Neuron (in vitro differentiated cells): ENCODE results near the gene SECTM1.
"Not testable (repeated sequence)": the region's sequence is repeated elsewhere in the genome, so short reads cannot be mapped to it uniquely, and the experiment has no call there.

ENCODE experiments used
- H2AFZ ChIP-seq: one replicate; pipeline ENCODE4 v1.6.1; 2013; ENCODE audit warnings: low read depth, mild to moderate bottlenecking, inconsistent platforms, low read length, moderate library complexity
- H3K27me3 ChIP-seq: one replicate; pipeline ENCODE4 v1.6.1; 2013; ENCODE audit warnings: low read length; ENCODE audit not compliant: insufficient read depth
- H3K36me3 ChIP-seq: one replicate; pipeline ENCODE4 v1.6.1; 2013; ENCODE audit warnings: low read length; ENCODE audit not compliant: insufficient read depth
- H3K4me1 ChIP-seq: one replicate; pipeline ENCODE4 v1.6.1; 2013; ENCODE audit warnings: low read length; ENCODE audit not compliant: insufficient read depth
- H3K4me3 ChIP-seq: 2 replicates; pipeline ENCODE4 v1.5.1; 2013; ENCODE audit warnings: mild to moderate bottlenecking, low read length, moderate library complexity
- H3K9me3 ChIP-seq: one replicate; pipeline ENCODE4 v1.6.1; 2013; ENCODE audit warnings: low read length

Gene SECTM1

GRCh38 chr17:82333279-82334171 lies at the start of gene SECTM1:
SECTM1 (minus strand) TSS chr17:82333766; CDS start chr17:82327240, 6,526 bp downstream.
- H2AFZ ChIP-seq = no peak within 1 kb of the TSS
- H3K9me3 ChIP-seq = peaks cover 10% of the 10 kb centered on the region
- peaks cover 19% of the 10 kb centered on the region for H3K4me1 ChIP-seq
- H3K27me3 ChIP-seq = peaks cover 73% of the 10 kb centered on the region
- no peak within 1 kb of the TSS for H3K4me3 ChIP-seq
- no peaks in the 10 kb centered on the region for H3K36me3 ChIP-seq

- Histone ChIP-seq H3K36me3 (no peaks in the 10 kb centered on the region), H3K4me1 (peaks cover 23% of the 10 kb centered on the region), H2AFZ (no peak overlapping the region), H3K9me3 (no peaks in the 10 kb centered on the region), H3K4me3 (no peak overlapping the region), H3K27me3 (no peaks in the 10 kb centered on the region)
Measured at GRCh38 chr17:82382933-82383255, 49.3 kb upstream of the SECTM1 start.

- not testable (repeated sequence) for H2AFZ ChIP-seq, H3K27me3 ChIP-seq, H3K36me3 ChIP-seq, H3K4me3 ChIP-seq, H3K9me3 ChIP-seq
- peaks cover 23% of the 10 kb centered on the region for H3K4me1 ChIP-seq
Measured at GRCh38 chr17:82382220-82382932, 48.8 kb upstream of the SECTM1 start.

DNA sequence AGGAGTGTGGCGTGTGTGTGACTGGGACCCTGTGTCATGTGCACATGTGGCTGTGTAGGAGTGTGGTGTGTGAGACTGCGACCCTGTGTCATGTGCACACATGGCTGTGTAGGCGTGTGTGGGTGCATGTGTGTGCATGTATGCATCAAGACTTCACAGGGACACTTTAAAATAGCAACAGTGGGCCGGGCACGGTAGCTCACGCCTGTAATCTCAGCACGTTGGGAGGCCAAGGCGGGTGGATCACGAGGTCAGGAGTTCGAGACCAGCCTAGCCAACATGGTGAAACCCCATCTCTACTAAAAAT lies 48.1 kb upstream of the SECTM1 start:
- not testable (repeated sequence) for H3K36me3 ChIP-seq, H3K27me3 ChIP-seq
- peaks cover 23% of the 10 kb centered on the region for H3K4me1 ChIP-seq

DNA sequence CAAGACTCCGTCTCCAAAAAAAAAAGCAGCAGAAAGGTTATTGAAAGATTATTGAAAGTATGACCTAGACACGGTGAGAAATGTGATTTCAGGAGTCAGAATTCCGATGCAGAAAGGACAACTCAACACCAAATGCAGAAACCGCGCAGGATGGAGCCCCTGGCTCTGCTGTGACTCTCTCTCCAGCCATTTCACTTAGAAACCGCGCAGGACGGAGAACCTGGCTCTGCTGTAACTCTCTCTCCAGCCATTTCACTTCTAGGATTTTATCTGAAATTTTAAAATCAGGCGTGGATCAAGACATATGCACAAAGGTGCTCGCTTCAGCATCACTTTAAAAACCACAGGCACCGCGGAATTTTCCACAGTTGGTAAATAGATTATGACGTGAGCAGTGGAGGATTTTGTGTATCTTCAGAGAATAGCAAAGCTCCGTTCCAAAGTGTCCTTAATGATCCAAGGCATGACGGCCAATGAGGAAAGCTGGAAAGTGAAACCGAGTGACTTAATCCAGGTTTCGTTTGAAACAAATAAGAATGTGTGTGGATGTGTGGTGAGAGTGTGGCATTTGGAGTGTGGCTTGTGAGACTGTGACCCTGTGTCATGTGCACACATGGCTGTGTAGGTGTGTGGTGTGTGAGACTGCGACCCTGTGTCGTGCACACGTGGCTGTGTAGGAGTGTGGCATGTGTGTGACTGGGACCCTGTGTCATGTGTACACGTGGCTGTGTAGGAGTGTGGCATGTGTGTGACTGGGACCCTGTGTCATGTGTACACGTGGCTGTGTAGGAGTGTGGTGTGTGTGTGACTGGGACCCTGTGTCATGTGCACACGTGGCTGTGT lies 47.5 kb upstream of the SECTM1 start:
- H2AFZ ChIP-seq = no peak overlapping the region
- no peaks in the 10 kb centered on the region for H3K27me3 ChIP-seq
- no peaks in the 10 kb centered on the region for H3K36me3 ChIP-seq
- H3K9me3 ChIP-seq = peaks cover under 1% of the 10 kb centered on the region
- H3K4me1 ChIP-seq = peaks cover 23% of the 10 kb centered on the region
- no peak overlapping the region for H3K4me3 ChIP-seq

More for the DNA sequence above, 48.1 kb upstream of the SECTM1 start:
- H3K9me3 ChIP-seq, H3K4me3 ChIP-seq, H2AFZ ChIP-seq: not testable (repeated sequence)

DNA sequence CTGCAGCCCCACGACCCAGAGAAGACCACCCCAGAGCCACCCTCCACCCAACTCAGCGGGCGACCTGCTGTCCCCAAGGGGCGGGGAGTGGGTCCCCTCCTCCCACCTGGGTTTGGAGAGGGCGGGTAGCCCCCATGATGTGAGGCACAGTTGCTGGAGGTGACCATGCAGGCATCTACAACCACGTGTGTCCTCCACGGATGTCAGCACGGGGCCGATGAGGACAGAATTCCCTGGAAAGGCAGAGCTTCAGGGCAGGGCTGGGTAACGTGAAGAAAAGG lies 45.1 kb upstream of the SECTM1 start:
- peaks cover 4% of the 10 kb centered on the region for H3K4me1 ChIP-seq
- no peak overlapping the region for H3K4me3 ChIP-seq
- H3K36me3 ChIP-seq = no peaks in the 10 kb centered on the region
- peaks cover 6% of the 10 kb centered on the region for H3K9me3 ChIP-seq
- H3K27me3 ChIP-seq = no peaks in the 10 kb centered on the region
- no peak overlapping the region for H2AFZ ChIP-seq

DNA sequence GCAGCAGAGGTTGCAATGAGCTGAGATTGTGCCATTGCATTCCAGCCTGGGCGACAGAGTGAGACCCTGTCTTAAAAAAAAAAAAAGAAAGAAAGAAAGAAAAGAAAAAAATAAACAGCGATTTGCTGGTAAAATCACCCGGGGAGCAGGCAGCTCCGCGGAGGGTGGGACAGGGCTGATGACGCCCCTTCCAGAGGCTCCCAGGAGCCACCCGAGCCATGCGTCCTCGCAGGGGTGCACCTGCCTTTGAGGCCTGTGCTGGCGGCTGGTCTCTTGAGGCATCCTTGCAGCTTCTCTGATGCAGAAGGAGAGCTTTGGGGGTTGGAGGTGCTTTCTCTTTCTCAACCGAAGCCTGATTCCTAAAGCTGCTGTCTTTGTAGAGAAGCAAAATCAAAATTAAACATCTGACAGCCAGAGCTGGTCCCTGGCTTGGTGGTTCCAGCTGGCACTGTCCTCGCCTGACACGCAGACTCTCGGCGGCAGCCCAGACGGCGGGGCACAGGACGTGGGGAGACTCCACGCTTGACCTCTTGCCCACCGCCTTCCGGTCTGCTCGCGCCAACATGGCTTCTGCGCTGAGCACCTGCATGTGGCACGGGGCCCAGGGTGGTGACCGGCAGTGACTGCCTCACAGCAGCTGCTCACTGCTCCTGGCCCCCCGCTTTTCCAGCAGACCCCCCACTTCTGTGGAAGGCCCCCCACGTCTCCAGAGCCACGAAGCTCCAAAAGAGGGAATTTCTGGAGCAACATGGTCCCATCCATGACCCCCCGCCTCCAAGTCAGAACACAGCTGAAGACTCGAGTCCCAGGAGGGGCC lies 44.6 kb upstream of the SECTM1 start:
- Histone ChIP-seq H3K4me1 (no peaks in the 10 kb centered on the region), H2AFZ (no peak overlapping the region), H3K27me3 (no peaks in the 10 kb centered on the region), H3K9me3 (peaks cover 6% of the 10 kb centered on the region), H3K36me3 (no peaks in the 10 kb centered on the region), H3K4me3 (no peak overlapping the region)

DNA sequence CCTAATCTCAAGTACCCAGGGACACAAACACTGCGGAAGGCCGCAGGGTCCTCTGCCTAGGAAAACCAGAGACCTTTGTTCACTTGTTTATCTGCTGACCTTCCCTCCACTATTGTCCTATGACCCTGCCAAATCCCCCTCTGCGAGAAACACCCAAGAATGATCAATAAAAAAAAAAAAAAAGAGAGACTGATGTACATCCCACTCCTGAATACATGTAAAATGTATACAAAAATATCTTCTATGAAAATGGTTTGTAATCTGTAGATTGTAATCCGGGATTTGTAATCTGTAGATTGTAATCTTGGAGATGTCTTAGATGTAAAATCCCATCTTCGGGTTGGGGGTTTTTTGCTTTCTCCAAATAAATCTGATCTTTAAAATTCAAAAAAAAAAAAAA lies 43.7 kb upstream of the SECTM1 start:
- H3K36me3 ChIP-seq, H3K27me3 ChIP-seq, H3K4me1 ChIP-seq, H3K4me3 ChIP-seq, H2AFZ ChIP-seq, H3K9me3 ChIP-seq: not testable (repeated sequence)

GRCh38 chr17:82376042-82376730 lies 42.6 kb upstream of the SECTM1 start:
- Histone ChIP-seq H3K27me3 (peaks cover 14% of the 10 kb centered on the region), H2AFZ (no peak overlapping the region), H3K9me3 (peaks cover 6% of the 10 kb centered on the region), H3K36me3 (no peaks in the 10 kb centered on the region), H3K4me1 (peaks cover 8% of the 10 kb centered on the region), H3K4me3 (no peak overlapping the region)

- H3K27me3 ChIP-seq = peaks cover 21% of the 10 kb centered on the region
- H2AFZ ChIP-seq = no peak overlapping the region
- H3K9me3 ChIP-seq = peaks cover 6% of the 10 kb centered on the region
- H3K4me1 ChIP-seq = peaks cover 8% of the 10 kb centered on the region
- H3K4me3 ChIP-seq = no peak overlapping the region
- H3K36me3 ChIP-seq = no peaks in the 10 kb centered on the region
Measured at GRCh38 chr17:82375359-82376041, 41.9 kb upstream of the SECTM1 start.

GRCh38 chr17:82374626-82375331 lies 41.2 kb upstream of the SECTM1 start:
- Histone ChIP-seq H3K36me3 (no peaks in the 10 kb centered on the region), H3K4me3 (no peak overlapping the region), H3K27me3 (peaks cover 23% of the 10 kb centered on the region), H2AFZ (no peak overlapping the region), H3K4me1 (peaks cover 8% of the 10 kb centered on the region), H3K9me3 (peaks cover 10% of the 10 kb centered on the region)
